ENCODE results near the gene OCSTAMP. TPM values are rescaled to one million over a fixed set of nuclear protein-coding genes. Genes with fewer than 3 reads are reported as not detected.
A peak's percentile ranks its signal among the peaks of the same experiment; 100 is the strongest.

Gene OCSTAMP
- total and polyA plus RNA-seq, 4 experiments from 2014 or later = not detected

DNA sequence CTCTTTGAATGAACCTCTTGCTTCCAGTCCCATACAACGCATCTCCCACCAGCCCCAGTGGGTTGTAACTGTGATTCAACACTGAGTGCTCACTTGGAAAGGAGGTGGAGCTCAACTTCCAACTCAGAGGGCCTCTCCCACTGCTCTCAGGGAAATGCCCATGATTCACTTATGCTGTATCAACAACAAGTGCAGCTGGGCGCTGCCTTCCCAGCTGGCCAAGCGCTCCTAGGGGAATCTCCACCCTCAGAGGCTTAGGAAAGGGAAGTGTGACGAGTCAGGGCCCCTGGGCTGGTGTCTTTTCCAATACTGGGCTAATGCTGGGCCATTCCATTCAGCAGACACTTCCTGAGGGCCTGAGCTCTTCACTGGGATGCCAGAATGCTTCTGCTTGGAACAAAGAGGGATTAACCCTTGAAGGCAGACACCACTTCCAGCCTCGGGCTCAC is 8.1 kb upstream of the OCSTAMP start:
- CTCF ChIA-PET (ENCODE audit: partially characterized antibody) = no interaction called here
- no peaks in the 10 kb centered on the region for H3K4me1 ChIP-seq (ENCODE audit: insufficient read depth, low read length)
- no peaks in the 10 kb centered on the region for H3K36me3 ChIP-seq (ENCODE audit: insufficient read depth, low read length)
- no peaks in the 10 kb centered on the region for H3K27me3 Mint-ChIP-seq
- H3K27me3 ChIP-seq (ENCODE audit: insufficient read depth, low read length) = no peaks in the 10 kb centered on the region
- H3K4me3 Mint-ChIP-seq = no peak overlapping the region
- no peaks in the 10 kb centered on the region for H3K36me3 Mint-ChIP-seq
- H3K9me3 ChIP-seq (ENCODE audit: control insufficient read depth in 1 of 2, low read length in 2 of 2) = no peaks in the 10 kb centered on the region
- H3K4me3 ChIP-seq (ENCODE audit: low read length in 2 of 2) = no peak overlapping the region
- POLR2A ChIA-PET (ENCODE audit: partially characterized antibody) = no interaction called here
- peaks cover 0 to 4% (median 2%) of the 10 kb centered on the region in 4 donors for H3K4me1 Mint-ChIP-seq
- intact Hi-C loops (cut with micrococcal nuclease) = no loop called here
- H3K27ac ChIP-seq (ENCODE audit: low read depth, low read length) = no peak overlapping the region
- DNase-seq = no peak
- H3K27ac Mint-ChIP-seq = no peak overlapping the region
- H3K9me3 Mint-ChIP-seq = no peaks in the 10 kb centered on the region

DNA sequence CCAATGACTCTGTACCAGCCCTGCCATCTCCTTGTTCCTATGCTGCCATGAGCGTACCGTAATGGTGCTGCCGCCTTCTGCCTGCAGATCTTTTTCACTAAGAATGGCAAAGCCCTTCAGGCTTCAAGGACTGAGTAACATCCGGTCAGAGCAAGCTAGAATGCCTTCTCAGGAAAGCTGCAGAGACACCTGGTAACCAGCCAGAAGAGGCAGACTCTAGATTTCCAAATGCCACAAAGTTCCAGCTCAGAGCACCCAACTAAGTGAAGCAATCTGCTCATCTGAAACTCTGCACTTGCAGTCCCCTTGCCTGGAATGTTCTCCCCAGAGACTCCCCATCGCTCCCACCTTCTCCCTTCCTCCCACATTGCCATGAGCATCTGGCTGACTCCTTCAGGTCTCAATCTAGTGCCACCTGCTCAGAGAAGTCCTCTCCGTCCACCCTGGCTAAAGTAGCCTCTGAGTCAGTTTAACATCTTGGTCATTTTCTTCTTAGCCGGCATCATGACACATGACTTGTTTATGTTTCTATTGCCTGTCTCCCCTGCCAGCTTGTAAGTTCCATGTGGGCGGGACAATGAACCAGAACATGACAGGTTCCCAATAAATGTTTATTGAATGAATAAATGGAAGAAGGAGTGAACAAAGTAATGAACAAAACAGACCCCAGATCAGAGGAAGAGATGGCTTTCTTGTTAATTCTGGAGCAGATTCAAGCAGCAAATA is 6.9 kb upstream of the OCSTAMP start:
- H3K27ac Mint-ChIP-seq = no peak overlapping the region
- no peak for DNase-seq
- Histone ChIP-seq H3K9me3 (ENCODE audit: control insufficient read depth in 1 of 2, low read length in 2 of 2) (no peaks in the 10 kb centered on the region), H3K27ac (ENCODE audit: low read depth, low read length) (no peak overlapping the region), H3K27me3 (ENCODE audit: insufficient read depth, low read length) (no peaks in the 10 kb centered on the region), H3K4me1 (ENCODE audit: insufficient read depth, low read length) (peaks cover 11% of the 10 kb centered on the region), H3K4me3 (ENCODE audit: low read length in 2 of 2) (no peak overlapping the region), H3K36me3 (ENCODE audit: insufficient read depth, low read length) (no peaks in the 10 kb centered on the region)
- H3K27me3 Mint-ChIP-seq = no peaks in the 10 kb centered on the region
- no peak overlapping the region for H3K4me3 Mint-ChIP-seq
- ChIA-PET CTCF (ENCODE audit: partially characterized antibody) (no interaction called here), POLR2A (ENCODE audit: partially characterized antibody) (no interaction called here)
- no peaks in the 10 kb centered on the region for H3K9me3 Mint-ChIP-seq
- peaks cover 11 to 15% (median 13%) of the 10 kb centered on the region in 4 donors for H3K4me1 Mint-ChIP-seq
- H3K36me3 Mint-ChIP-seq = no peaks in the 10 kb centered on the region
- intact Hi-C loops (cut with micrococcal nuclease) = no loop called here

DNA sequence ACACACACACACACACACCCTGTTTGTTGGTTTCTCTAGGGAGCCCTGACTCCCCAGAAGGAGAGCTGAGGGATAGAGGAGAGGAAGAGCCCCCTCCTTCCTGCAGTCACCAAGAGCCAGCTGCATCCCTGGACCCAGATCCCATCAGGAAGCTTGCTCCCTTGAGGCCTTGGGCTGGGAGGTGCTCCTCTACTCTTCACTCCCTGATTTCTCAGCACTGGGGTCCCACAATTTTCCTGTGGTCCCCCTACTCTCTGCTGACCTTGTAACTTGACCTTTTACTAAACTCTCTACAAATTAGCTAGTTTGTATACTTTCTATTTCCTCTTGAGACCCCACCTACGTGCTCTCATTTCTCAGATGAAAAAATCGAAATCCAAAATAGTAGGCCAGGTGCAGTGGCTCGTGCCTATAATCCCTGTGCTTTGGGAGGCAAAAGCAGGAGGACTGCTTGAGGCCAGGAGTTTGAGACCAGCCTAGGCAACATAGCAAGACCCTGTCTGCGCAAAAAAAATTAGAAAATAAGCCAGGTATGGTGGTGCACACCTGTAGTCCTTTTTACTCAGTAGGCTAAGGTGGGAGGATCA is 5.0 kb upstream of the OCSTAMP start:
- Mint-ChIP-seq H3K27me3 (no peaks in the 10 kb centered on the region), H3K4me1 (peaks cover 14 to 19% (median 16%) of the 10 kb centered on the region in 4 donors), H3K9me3 (peaks cover 0 to 1% (median 0%) of the 10 kb centered on the region in 8 donors), H3K4me3 (peak overlapping the region in 1 of 8 donors; percentile 22), H3K36me3 (no peaks in the 10 kb centered on the region), H3K27ac (peak overlapping the region in 1 of 7 donors; percentile 65)
- Histone ChIP-seq H3K4me3 (ENCODE audit: low read length in 2 of 2) (no peak overlapping the region), H3K9me3 (ENCODE audit: control insufficient read depth in 1 of 2, low read length in 2 of 2) (no peaks in the 10 kb centered on the region), H3K27ac (ENCODE audit: low read depth, low read length) (no peak overlapping the region), H3K4me1 (ENCODE audit: insufficient read depth, low read length) (peaks cover 17% of the 10 kb centered on the region), H3K36me3 (ENCODE audit: insufficient read depth, low read length) (no peaks in the 10 kb centered on the region), H3K27me3 (ENCODE audit: insufficient read depth, low read length) (no peaks in the 10 kb centered on the region)
- ChIA-PET CTCF (ENCODE audit: partially characterized antibody) (interaction anchor here (1.2 kb wide), 1 partner anchor 9 kb away, joined by 4 read pairs; no protein-coding TSS in a partner anchor), POLR2A (ENCODE audit: partially characterized antibody) (no interaction called here)
- intact Hi-C loops (cut with micrococcal nuclease) = no loop called here
- DNase-seq = no peak

DNA sequence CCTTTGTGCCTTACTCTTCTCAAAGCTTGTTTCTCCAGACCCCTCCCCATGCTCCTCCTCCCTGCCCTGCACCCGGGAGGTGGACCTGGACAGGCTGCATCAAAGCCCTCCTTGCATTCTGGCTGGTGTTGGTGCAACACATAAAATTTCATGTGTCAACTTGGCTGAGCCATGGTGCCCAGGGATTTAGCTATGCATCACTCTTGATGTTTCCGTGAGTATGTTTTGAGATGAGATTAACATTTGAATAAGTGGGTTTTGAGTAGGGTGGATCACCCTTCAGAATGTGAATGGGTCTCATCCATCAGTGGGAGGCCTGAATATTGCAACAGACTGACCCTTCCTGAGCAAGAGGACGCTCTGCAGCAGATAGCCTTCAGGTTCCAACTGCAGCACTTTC is 4.4 kb upstream of the OCSTAMP start:
- H3K9me3 Mint-ChIP-seq = peaks cover 0 to 1% (median 0%) of the 10 kb centered on the region in 8 donors
- intact Hi-C loops (cut with micrococcal nuclease) = no loop called here
- ChIA-PET POLR2A (ENCODE audit: partially characterized antibody) (no interaction called here), CTCF (ENCODE audit: partially characterized antibody) (interaction anchor here (1.2 kb wide), 1 partner anchor 10 kb away, joined by 4 read pairs; no protein-coding TSS in a partner anchor)
- H3K4me3 ChIP-seq (ENCODE audit: low read length in 2 of 2) = no peak overlapping the region
- no peak overlapping the region for H3K4me3 Mint-ChIP-seq
- DNase-seq = no peak
- no peak overlapping the region for H3K27ac ChIP-seq (ENCODE audit: low read depth, low read length)
- H3K9me3 ChIP-seq (ENCODE audit: control insufficient read depth in 1 of 2, low read length in 2 of 2) = no peaks in the 10 kb centered on the region
- H3K36me3 Mint-ChIP-seq = no peaks in the 10 kb centered on the region
- no peaks in the 10 kb centered on the region for H3K36me3 ChIP-seq (ENCODE audit: insufficient read depth, low read length)
- peaks cover 17% of the 10 kb centered on the region for H3K4me1 ChIP-seq (ENCODE audit: insufficient read depth, low read length)
- no peaks in the 10 kb centered on the region for H3K27me3 ChIP-seq (ENCODE audit: insufficient read depth, low read length)
- H3K27me3 Mint-ChIP-seq = no peaks in the 10 kb centered on the region
- peaks cover 14 to 18% (median 15%) of the 10 kb centered on the region in 4 donors for H3K4me1 Mint-ChIP-seq
- no peak overlapping the region for H3K27ac Mint-ChIP-seq

DNA sequence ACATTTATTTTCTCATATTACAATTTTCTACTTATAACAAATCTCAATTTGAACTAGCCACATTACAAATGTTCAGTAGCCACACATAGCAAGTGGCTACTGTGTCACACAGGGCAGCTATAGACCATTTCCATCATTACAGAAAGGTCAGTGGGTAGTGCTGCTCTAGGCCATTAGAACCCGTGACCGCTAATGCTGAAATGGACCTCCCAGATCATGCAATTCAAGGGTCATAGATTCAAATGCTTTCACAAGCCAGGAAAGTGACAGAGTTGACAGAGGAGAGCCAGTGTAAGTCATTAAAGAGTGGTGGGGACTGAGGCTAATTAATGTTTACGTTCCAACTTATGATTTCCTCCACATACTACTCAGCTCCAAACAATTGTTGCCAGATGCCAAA is 3.5 kb upstream of the OCSTAMP start:
- Mint-ChIP-seq H3K4me3 (no peak overlapping the region), H3K36me3 (no peaks in the 10 kb centered on the region), H3K4me1 (peaks cover 14 to 18% (median 15%) of the 10 kb centered on the region in 4 donors), H3K27me3 (no peaks in the 10 kb centered on the region), H3K9me3 (peaks cover 0 to 1% (median 0%) of the 10 kb centered on the region in 8 donors), H3K27ac (no peak overlapping the region)
- peaks cover 17% of the 10 kb centered on the region for H3K4me1 ChIP-seq (ENCODE audit: insufficient read depth, low read length)
- no peaks in the 10 kb centered on the region for H3K9me3 ChIP-seq (ENCODE audit: control insufficient read depth in 1 of 2, low read length in 2 of 2)
- no peak for DNase-seq
- no peaks in the 10 kb centered on the region for H3K27me3 ChIP-seq (ENCODE audit: insufficient read depth, low read length)
- intact Hi-C loops (cut with micrococcal nuclease) = no loop called here
- H3K36me3 ChIP-seq (ENCODE audit: insufficient read depth, low read length) = no peaks in the 10 kb centered on the region
- ChIA-PET CTCF (ENCODE audit: partially characterized antibody) (interaction anchor here (1.2 kb wide), 1 partner anchor 11 kb away, joined by 4 read pairs; no protein-coding TSS in a partner anchor), POLR2A (ENCODE audit: partially characterized antibody) (no interaction called here)
- no peak overlapping the region for H3K27ac ChIP-seq (ENCODE audit: low read depth, low read length)
- H3K4me3 ChIP-seq (ENCODE audit: low read length in 2 of 2) = no peak overlapping the region

DNA sequence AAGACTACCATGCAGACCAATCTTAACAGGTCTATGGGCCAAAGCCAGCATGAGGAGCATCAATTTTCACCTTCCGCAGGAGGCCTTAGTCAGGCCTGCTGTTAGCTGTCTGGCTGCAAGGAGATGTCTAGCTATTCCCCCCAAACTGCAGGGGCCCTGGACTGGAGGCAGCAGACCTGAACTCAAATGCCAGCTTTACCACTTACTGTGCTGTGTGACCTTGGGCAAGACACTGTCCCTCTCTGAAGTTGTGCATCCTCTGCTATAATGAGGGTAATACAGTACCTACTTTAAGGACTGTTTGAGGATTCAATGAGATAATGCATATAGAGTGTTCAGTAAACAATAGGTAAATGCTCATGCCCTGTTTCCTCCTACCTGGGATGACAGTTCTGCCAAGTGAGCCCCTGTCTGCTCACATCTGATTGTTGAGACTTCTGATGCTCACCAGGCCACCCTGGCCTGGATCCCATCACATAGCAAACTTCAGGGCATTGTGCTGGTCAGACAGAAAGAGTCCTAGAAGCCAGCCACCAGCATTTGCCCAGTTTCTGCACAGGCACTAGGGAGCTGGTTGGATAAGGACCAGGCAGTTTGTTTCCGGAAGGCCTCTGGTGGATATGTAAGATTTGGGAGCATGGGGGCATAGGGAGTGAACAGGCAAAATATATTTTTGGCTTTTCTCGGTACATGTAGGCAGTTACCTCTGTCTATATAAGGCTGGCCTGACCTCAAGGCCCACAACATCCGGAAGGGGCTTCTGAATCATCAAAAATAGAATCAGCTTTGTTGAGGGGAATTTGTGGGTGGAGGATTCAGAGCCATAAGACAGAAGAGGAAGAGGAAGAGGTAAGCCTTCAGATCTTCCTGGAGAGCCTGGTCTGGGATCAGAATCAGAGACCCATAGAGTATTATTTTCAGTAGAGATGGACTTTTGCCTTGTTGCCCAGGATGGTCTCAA is 2.3 kb upstream of the OCSTAMP start:
- Mint-ChIP-seq H3K9me3 (peaks cover 0 to 1% (median 0%) of the 10 kb centered on the region in 8 donors), H3K27ac (peak overlapping the region in 4 of 7 donors; percentile 11 to 57 (median 40)), H3K27me3 (no peaks in the 10 kb centered on the region), H3K4me1 (peaks cover 14 to 18% (median 15%) of the 10 kb centered on the region in 4 donors), H3K36me3 (no peaks in the 10 kb centered on the region), H3K4me3 (peak overlapping the region in 7 of 8 donors; percentile 3 to 49 (median 22))
- H3K4me3 ChIP-seq (ENCODE audit: low read length in 2 of 2) = no peak overlapping the region
- intact Hi-C loops (cut with micrococcal nuclease) = no loop called here
- DNase-seq = peak in 2 of 5 donors; percentile 10 to 41
- no peaks in the 10 kb centered on the region for H3K27me3 ChIP-seq (ENCODE audit: insufficient read depth, low read length)
- no peaks in the 10 kb centered on the region for H3K36me3 ChIP-seq (ENCODE audit: insufficient read depth, low read length)
- H3K27ac ChIP-seq (ENCODE audit: low read depth, low read length) = no peak overlapping the region
- H3K4me1 ChIP-seq (ENCODE audit: insufficient read depth, low read length) = peaks cover 17% of the 10 kb centered on the region
- POLR2A ChIA-PET (ENCODE audit: partially characterized antibody) = no interaction called here
- CTCF ChIA-PET (ENCODE audit: partially characterized antibody) = interaction anchor here (0.9 kb wide), 1 partner anchor 9 kb away, joined by 3 read pairs; no protein-coding TSS in a partner anchor
- H3K9me3 ChIP-seq (ENCODE audit: control insufficient read depth in 1 of 2, low read length in 2 of 2) = no peaks in the 10 kb centered on the region
